ENCODE data around the gene HOXC12.
A peak's percentile ranks its signal among the peaks of the same experiment; 100 is the strongest.

Gene HOXC12

DNA sequence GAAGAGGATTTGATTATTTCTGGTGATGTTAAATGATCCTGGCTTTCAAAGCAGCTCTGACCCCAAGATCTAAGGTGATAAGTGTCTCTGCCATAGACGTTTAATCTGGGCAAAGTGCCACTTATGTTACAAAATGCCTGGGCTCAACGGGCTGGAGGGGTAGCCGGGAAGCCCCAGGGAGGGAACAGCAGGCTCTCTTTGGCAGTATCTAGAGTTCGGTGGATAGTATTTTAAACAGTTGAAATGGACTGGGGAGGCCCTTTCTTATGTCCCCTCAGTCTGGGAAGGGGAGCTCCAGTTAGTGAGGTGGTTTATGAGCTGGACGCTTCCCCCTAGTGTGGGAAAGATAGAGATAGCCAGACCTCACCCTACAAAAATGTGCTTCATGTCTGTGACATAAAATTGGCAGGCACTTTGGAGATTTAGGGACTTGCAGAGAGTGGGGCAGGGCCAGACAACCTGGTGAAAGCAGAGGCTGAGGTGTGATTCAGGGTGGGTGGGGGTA, 12.8 kb downstream of the HOXC12 start:
- TF ChIP-seq POLR2A (IDR thresholded peaks at IDR 0.05; ENCODE audit: low read depth, low read length) = no peak
- FAIRE-seq (no peak), DNase-seq (ENCODE audit: insufficient read length, low spot score) (no peak)

DNA sequence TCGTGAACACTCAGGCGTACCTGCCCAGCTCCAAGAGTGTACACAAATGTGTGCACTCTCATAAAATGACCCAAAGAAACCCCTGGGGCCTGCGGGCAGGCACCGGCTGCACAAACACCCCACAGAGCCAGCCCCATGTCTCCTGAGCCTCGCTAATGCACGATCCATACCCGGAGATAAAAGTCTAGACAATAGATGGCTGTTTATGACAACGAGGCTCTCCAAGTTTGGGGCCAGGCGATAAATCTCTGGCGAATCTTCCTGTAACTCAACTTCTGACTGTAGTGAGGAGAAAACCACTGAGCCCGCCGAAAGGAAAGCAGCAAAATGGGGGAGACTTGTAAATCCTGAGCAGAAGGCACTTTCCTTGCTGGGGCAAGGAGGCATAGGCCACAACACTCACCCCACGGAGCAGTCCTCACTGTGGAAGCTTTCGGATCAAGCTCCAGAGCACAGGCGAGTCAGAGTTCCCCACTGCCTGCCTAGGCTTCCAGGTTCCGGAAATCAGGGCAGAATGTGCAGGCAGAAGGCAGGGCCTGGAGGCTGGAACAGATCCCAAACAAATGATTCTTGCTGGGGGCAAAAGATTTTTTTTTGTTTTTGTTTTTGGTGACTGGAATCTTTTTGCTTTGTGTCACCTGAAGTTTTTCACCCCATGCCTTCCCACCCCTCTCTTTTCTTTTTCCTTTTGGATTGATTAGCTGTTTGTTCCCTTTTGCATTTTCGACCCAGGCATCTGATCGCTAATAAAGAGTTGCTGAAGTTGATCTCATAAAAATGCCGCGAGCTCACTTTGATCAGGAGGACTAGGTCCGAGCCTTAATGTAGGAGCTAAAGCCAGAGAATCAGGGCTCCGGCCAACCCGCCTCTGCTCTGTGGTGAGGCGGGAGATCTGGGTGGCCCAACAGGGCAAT, 13.8 kb downstream of the HOXC12 start:
- TF ChIP-seq POLR2A (IDR thresholded peaks at IDR 0.05; ENCODE audit: low read depth, low read length) = no peak
- no peak for DNase-seq (ENCODE audit: insufficient read length, low spot score)

DNA sequence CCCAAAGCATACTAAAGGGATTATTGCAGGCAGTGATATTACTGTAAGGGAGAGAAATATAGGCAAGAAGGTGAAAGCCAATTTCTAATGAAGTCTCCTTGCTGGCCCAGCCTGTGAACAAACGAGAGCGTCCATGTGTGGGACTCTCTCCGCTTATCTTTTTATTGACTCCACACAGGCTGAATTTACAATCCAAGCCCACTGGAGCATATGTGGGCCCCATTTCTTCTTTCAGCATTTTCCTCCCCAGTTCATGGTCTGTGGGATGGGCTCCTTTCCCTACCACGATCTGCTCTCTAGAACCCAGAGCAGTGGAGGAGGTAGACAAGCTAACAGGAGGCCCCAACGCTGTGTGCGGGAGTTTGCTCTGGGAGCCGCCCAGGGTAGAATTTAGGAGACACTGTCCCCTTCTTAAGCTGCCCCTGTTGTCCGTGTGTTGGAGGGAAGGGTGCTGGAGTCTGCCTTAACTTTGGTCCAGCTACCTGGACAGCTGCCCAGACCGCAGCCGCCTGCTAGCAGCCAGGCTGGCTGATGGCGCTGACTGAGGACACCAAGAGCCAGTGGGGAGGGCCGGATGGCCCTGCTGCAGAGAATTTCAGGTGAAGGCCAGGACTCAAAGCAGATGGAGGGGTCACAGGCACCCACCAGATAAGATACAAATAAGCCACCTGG, 15.0 kb downstream of the HOXC12 start:
- no peak for TF ChIP-seq POLR2A (IDR thresholded peaks at IDR 0.05; ENCODE audit: low read depth, low read length)
- no peak for DNase-seq (ENCODE audit: insufficient read length, low spot score)
- FAIRE-seq = no peak

More for the DNA sequence above, 13.8 kb downstream of the HOXC12 start:
- no peak for FAIRE-seq

DNA sequence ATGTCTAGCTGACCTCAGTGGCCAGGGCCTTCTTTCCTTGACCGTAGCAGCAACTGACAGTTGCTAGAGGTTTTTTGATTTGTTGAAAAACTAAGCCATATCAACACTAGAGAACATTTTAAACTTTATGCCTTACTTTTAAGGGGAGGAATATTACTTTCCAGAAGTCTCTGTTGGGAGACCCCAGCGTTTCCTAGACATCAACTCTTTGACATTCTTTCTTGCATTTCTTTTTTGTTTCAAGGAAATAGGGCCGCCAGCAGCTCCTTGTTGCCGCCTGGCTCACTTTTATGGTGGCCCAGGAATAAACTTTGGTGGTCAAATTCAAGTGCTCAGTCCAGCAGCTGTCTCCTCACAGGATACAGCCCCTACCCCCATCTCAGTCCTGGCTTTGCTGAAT, 15.7 kb downstream of the HOXC12 start:
- no peak for TF ChIP-seq POLR2A (IDR thresholded peaks at IDR 0.05; ENCODE audit: low read depth, low read length)
- DNase-seq (ENCODE audit: insufficient read length, low spot score) (no peak), FAIRE-seq (no peak)

DNA sequence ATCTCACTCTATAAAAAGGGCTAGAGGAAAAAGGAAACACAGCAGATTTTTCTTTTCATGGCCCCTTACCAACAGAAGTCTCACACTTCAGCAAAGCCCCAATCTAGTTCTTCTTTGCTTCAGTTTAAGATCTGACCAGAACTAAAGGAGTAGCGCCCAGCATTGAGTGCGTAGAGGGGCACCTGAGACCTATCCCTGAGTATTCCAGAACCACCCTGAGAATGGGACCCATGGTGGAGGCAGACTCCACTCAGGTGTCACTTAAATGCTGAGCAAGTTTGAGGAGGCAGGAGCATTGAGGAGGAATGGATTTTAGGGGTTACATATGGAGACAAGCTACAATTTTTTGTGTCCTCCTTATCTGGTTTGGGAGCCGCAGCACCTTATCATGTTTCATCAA, 16.4 kb downstream of the HOXC12 start:
- no peak for DNase-seq (ENCODE audit: insufficient read length, low spot score)
- FAIRE-seq = no peak
- no peak for TF ChIP-seq POLR2A (IDR thresholded peaks at IDR 0.05; ENCODE audit: low read depth, low read length)

DNA sequence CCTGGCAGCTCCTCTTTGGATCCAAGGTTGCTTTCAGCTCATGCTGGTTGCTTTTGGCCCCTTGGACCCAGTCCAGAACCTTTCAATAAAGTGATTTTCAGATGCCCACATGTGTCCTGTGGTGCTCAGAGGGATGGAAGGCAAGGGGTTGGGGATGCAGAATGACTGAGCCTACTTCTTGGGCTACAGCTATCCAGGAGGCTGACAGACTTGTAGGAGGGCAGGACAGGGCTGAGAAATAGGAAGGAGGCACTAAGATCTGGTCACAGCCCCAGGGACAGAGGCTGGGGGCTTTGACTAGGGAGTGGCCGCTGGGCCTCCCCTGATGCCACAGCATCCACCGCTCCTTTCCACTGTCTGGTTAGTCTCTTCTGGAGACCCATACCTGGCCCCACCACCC, 17.0 kb downstream of the HOXC12 start:
- FAIRE-seq (no peak), DNase-seq (ENCODE audit: insufficient read length, low spot score) (no peak)
- TF ChIP-seq POLR2A (IDR thresholded peaks at IDR 0.05; ENCODE audit: low read depth, low read length) = no peak

DNA sequence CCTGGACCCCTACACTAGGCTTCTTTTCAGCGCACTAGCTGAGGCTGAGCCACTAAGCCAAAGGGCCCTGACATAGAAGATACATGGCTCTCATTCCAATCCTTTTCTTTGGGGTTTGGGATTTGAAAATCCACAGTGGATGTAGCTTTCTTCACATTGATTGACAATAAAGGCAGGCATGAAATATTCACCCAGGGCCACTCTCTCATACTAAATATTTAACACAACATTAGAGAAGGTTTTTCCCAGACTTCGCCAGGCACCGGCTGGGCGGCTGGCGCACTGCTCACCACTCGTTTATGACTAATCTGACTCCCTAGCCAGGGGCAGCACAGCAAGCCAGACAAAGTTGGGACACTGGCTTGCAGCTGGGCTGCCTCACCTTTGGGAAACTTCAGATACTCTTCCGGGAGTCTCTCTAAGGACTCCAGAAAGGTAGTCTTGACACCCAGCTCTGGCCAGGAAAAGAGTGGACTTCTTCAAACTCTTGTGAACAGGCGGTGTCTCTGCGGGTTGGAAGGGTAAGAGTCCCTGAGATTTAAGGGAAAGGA, 17.5 kb downstream of the HOXC12 start:
- DNase-seq (ENCODE audit: insufficient read length, low spot score) (peak; percentile 86), FAIRE-seq (peak; percentile 84)
- no peak; the same call in 1 of the 2 replicates for TF ChIP-seq POLR2A (IDR thresholded peaks at IDR 0.05; ENCODE audit: low read depth, low read length)

DNA sequence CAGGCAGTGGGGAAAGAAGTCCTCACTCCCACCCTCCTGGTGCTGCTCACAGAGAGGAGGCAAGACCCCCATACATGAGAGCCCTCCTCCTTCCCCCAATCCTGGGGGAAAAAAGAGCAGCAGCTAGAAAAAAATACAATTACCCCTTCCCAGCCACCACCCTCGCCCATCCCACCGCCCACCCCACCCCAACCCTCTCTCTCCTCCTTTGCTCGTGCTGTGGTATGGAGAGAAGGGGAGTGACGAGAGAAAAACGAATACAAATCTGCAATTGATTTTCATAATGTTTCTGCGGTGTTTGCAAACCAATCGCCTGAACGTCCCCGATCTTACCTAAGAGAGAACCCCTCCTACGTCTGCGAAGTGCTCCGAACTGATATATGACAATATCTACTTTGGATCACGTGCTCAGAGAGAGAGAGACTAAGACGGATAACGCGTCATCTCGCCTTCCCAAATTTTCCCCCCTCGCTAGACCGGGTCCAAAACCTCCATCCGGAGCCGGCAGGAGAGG, 18.1 kb downstream of the HOXC12 start, which contains the start of gene HOXC11:
Gene HOXC11 (plus strand): TSS at position 405 of the 514 bp plus-strand sequence. CDS start 116 bp downstream, outside the sequence.
- TF ChIP-seq POLR2A (IDR thresholded peaks at IDR 0.05; ENCODE audit: low read depth, low read length) = no peak
- FAIRE-seq (no peak), DNase-seq (ENCODE audit: insufficient read length, low spot score) (no peak)

DNA sequence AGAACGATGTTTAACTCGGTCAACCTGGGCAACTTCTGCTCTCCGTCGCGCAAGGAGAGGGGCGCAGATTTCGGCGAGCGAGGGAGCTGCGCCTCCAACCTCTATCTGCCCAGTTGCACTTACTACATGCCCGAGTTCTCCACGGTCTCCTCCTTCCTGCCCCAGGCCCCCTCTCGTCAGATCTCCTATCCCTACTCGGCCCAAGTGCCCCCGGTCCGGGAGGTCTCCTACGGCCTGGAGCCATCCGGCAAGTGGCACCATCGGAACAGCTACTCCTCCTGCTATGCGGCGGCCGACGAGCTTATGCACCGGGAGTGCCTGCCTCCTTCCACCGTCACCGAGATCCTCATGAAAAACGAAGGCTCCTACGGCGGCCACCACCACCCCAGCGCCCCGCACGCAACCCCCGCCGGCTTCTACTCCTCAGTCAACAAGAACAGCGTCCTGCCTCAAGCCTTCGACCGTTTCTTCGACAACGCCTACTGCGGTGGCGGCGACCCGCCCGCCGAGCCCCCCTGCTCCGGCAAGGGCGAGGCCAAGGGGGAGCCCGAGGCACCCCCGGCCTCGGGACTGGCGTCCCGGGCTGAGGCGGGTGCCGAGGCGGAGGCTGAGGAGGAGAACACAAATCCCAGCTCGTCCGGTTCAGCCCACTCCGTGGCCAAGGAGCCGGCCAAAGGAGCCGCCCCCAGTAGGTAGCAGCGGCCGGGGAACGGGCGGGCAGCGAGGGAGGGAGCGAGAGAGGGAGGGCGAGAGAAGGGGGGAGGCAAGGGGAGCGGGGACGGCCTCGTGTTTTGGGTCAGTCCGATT, 18.7 kb downstream of the HOXC12 start:
- peak; percentile 67 for DNase-seq (ENCODE audit: insufficient read length, low spot score)
- TF ChIP-seq POLR2A (IDR thresholded peaks at IDR 0.05; ENCODE audit: low read depth, low read length) = peak; percentile 56
- FAIRE-seq = no peak

DNA sequence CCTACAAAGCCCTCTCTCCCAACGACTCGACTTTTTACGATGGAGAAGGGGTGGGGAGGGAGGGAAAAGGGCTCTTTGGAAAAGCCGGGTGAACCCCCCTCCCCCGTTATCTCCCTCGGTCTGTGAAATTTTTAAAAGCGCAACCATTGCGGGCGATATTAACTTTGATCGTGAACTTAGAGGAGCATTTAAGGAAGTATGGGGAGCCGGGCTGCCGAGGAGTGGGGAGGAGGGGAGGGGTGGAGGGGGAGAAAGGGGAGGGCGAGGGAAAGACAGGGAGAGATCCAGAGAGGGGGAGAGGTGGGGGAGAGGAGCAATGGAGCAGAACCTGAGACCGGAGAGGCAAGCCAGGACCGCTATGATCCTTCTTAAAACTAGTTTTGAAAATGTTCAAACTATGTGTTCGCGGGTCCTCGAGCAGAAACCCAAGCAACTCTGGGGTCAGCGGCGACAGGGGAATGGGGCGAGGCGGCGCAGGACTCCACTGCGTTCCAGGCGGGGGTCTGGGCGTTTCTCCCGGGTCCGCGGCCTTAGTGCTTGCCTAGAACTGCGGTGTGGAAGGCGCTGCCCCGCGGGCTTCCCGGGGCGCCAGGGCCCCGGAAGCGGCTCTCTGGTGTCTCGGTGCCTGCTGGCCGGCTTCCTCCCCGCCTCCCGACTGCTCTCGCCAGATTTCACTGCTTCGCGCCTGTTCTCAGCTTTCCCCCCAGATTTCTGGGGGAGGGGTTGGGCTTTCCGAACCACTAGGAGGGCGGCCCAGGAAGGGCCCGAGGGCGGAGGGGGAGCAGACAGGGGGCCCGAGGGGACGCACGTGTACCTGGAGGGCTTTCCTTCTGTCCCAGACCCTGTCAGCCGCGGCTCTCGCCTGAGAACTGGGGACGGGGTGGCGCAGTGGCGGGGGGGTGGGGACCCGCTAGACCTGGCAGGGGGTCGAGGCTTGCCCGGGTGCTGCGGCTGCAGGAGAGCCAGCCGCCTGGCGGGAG, 19.7 kb downstream of the HOXC12 start, which contains the start of gene HOTAIR:
Gene HOTAIR (minus strand): TSS at position 871 of the 980 bp plus-strand sequence.
- DNase-seq (ENCODE audit: insufficient read length, low spot score) (peak; percentile 89), FAIRE-seq (no peak)
- no peak for TF ChIP-seq POLR2A (IDR thresholded peaks at IDR 0.05; ENCODE audit: low read depth, low read length)

DNA sequence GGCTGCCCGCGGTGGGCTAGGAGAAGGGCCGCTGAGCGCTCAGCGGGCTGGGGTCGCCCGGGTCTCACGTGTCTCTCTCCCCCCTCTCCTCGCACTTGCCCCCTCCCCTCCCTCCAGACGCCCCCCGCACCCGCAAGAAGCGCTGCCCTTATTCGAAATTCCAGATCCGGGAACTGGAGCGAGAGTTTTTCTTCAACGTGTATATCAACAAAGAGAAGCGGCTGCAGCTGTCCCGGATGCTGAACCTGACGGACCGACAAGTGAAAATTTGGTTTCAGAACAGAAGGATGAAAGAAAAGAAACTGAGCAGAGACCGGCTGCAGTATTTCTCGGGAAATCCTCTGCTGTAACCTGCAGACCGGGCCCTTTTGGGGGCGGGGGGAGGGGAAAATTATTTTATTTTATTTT, 20.4 kb downstream of the HOXC12 start:
- TF ChIP-seq POLR2A (IDR thresholded peaks at IDR 0.05; ENCODE audit: low read depth, low read length) = no peak
- no peak for FAIRE-seq
- no peak for DNase-seq (ENCODE audit: insufficient read length, low spot score)

All from H54 (cell line).